GM21825 (cell line): Measurements from ENCODE around the gene CELA2B.
"Not testable (repeated sequence)": the region's sequence is repeated elsewhere in the genome, so short reads cannot be mapped to it uniquely, and the experiment has no call there.

Experiments used
- ATAC-seq: cut with Tn5 transposase; IDR thresholded peaks from one replicate; pipeline ENCODE4 v1.9.1; 2021; ENCODE audit warnings: mild to moderate bottlenecking, moderate library complexity; ENCODE audit not compliant: unreplicated experiment

Gene CELA2B

DNA sequence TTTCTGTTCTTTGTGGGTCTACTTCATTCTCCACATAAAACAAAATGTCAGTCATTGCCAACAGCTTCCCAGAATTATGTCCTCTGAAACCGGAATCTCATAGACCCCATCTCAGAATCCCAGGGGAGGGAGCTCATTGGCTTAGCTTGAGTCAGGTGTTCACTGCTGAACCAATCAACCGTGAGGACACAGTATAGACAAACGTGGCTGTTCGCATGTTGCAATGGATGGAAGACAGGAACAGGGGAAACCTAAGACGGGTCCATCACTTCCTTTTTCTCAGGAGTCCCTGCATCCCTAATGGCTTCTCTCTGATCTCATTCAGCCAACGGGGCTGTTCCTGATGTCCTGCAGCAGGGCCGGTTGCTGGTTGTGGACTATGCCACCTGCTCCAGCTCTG is 10.2 kb upstream of the CELA2B start:
- no peak for ATAC-seq

DNA sequence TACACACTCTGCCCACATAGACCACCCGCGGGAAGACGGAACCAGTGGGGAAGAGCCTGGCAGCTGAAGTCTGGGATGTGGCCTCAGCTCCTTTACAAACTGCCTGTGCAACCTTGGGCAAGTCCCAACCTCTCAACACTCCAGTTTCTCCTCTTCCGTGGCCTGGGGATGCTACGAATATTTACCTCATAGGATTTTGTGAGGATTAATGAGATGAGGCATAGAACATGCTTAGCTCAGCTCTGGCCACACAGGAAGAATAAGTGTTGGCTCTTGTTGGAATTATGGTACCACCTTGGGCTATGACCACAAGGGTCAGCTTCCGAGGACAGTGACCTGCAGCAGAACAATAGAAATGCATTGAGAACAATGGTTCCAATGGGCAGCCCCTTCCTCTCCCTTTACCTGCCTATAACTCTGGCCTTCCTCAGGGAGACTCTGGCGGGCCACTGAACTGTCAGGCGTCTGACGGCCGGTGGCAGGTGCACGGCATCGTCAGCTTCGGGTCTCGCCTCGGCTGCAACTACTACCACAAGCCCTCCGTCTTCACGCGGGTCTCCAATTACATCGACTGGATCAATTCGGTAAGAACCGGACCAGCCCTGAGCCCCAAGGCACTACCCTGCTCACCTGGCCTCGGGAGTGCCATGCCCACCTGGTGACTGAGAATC is 8.8 kb upstream of the CELA2B start:
- ATAC-seq: not testable (repeated sequence)

DNA sequence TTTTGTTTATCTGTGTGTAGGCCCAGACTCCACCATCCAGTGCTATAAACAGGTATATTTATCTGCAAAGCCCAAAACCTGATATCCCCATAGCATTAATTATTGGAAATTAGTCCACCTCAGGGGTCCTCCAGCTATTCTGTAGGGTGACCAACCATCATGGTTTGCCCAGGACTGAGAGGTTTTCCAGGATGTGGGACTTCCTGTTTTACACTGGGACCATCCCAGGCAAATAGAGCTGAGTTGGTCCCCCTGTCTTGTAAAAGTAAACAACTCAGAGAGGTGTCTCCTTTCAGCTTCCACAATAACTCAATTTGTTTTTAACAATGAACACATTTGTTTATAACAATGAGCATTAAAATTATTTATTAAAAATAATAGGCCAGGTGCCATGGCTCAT is 7.8 kb upstream of the CELA2B start:
- ATAC-seq: no peak

DNA sequence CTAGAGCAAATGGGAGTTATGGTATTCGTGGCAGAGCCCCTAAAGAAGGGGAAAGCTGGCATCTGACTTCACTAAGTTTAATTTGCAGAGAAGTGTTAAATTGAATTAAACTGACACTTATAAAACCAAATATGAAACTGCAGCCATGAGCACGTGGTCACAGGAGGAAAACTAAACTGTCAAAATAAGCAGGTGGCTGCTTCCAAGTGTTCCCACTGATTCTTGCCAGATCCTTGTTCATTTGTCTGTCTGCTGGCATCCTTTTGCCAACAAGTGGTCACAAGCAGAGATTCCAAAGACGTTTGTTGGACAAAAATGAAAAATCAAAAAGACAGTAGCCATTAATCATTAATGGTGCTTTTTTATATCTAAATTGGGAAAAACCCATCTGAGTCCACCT is 6.5 kb upstream of the CELA2B start:
- no peak for ATAC-seq

DNA sequence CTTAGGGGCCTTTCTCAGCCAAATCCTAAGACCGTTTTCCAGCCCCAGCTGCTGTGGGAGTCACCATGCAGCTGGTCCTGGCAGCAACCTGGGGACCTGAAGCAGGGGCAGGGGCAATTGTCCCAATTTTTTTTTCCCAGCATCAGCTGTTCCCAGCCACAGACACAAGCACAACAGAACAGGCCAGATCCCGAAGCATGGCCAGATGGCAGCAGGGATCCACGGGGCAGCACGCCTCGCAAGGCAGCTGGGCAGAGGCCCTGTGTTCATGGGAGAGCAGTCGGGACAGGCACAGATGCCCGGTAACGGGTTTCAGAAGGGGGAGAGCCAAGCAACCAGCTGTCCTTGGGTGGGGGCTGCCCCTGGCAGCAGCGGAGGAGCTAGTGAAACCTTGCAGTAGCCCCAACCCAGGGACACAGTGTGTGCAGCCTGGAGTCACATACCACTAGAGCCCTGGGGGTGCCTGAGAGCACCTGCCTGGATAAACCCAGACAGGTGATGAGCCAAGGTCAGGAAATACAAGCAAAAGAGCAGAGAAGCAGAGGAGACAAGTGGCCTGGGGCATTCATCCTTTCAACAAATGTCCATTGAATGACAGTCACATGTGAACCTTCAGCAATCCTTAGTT is 6.0 kb upstream of the CELA2B start:
- ATAC-seq: not testable (repeated sequence)

DNA sequence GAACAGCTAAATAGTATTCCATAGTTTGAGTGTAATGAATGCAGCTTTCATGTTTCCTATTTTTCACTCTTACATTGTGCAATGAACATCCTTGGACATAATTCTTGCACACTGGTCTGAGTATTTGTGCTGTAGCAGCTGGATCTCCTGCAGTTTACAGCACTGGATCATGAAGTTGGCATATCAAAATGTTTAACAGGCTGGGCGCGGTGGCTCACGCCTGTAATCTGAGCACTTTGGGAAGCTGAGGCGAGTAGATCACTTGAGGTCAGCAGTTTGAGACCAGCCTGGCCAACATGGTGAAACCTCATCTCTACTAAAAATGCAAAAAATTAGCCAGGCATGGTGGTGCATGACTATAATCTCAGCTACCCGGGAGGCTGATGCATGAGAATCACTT is 4.8 kb upstream of the CELA2B start:
- ATAC-seq: not testable (repeated sequence)

DNA sequence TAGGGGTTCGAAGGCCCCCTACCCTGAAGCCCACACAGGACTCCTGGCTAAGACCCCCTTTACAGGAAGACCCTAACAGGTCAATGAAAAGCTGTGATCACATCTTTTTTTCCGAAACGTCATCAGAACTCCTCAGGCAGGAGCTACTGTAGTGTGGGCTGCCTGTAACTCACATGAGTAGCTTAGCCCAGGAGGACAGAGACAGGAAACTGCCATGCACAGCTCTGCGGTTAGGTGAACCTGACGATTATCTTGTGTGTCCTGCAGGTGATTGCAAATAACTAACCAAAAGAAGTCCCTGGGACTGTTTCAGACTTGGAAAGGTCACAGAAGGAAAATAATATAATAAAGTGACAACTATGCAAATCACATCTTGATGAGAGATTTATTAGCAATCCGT is 4.2 kb upstream of the CELA2B start:
- not testable (repeated sequence) for ATAC-seq

DNA sequence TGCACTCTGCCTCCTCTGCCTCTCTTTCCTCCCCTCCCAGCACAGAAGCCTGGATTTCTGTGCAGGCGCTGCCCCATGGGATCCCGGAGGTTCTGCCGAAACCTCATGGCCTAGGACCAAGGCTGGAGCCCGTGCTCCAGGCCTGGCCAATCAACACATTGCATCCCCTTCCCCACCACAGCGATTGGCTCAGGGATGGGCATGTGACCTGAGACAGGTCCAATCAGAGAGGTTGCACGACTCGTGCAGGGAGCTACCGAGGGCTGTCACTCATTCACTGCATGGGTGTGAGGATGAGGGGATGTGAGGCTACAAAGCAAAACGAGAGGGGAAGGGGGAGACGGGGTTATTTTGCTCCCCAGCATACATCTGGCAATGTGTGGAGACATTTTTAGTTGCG is 3.3 kb upstream of the CELA2B start:
- ATAC-seq: no peak

DNA sequence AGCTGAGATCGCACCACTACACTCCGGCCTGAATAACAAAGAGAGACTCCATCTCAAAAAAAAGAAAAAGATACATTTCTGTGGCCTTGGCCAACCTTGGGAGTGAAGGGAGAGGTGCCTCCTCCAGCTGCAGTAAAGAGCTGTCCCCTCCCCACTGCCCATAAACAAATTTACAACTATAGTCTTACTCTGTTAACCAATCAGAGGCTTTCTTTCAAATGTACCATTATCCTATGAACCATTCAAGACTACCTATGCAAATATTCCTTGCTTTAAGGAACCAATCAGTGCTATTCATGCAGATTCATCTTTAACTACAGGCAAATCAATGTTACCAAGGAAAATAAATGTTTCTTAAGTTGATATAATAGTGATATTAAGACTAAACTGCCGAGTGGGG is 1.0 kb downstream of the CELA2B start:
- ATAC-seq: no peak

DNA sequence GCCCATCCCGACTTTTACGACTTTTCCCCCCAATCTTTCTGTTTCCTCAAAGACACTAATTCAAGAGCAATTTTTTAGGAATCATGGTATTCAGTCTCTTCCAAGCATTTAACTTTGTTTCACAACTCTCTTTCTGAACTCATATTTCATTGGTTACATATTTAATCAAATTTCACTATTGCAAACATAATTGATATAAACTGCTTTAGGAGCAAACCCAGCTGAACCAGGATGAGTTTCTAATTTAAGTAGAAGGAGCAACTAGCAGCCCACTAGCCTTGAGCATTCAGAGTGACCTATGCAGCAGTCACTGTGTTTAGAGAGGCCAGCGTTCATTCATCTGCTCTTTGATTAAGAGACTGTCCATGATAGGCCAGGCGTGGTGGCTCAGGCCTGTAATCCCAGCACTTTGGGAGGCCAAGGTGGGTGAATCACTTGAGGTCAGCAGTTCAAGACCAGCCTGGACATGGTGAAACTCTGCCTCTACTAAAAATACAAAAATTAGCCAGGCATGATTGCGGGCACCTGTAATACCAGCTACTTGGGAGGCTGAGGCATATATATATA is 1.8 kb downstream of the CELA2B start:
- no peak for ATAC-seq

DNA sequence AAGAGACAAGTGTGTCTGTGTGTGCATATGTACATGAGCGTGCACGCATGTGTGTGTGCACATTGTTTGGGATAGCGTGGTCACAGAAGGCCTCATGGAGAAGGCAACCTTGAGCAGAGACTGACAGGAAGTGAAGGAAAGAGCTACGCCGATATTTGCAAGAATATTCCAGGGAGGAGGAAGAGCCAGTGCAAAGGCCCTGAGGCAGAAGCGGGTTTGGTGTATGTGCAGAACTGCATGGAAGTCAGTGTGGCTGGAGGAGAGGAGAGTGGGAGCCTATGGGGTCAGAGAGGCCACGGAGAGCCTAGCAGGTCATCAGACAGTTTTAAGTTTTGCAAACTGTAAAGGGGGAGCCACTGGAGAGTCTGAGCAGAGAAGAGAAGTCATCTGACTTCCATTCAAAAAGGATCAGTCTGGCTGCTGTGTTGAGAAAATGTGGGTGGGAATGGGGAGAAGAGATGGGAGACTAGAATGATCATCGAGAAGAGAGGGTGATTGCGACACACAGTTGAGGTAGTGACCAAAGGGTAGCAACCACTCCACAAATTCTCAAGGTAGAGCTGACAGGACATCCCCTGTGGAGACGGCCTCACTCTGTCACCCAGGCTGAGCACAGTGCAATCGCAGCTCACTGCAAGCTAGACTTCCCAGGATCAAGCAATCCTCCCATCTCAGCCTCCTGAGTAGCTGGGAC is 3.9 kb downstream of the CELA2B start:
- no peak for ATAC-seq

DNA sequence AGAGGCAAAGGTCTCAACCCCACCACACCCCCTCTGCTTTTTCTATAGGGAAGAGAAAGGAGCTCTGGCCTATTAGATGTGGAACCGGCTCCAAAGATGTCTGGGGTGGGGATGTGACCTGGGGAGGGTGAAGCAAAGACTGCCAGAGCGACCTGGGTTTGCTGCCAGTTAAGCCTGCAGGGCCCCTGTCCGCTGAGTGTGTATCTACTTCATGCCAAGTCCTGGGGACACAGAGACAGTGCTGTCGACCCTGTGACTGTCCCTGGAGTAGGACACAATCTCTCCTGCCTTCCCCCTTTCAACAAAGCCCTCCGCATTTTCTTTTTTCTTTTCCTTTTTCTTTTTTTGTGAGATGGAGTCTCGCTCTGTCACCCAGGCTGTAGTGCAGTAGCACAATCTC is 6.6 kb downstream of the CELA2B start:
- ATAC-seq: not testable (repeated sequence)

DNA sequence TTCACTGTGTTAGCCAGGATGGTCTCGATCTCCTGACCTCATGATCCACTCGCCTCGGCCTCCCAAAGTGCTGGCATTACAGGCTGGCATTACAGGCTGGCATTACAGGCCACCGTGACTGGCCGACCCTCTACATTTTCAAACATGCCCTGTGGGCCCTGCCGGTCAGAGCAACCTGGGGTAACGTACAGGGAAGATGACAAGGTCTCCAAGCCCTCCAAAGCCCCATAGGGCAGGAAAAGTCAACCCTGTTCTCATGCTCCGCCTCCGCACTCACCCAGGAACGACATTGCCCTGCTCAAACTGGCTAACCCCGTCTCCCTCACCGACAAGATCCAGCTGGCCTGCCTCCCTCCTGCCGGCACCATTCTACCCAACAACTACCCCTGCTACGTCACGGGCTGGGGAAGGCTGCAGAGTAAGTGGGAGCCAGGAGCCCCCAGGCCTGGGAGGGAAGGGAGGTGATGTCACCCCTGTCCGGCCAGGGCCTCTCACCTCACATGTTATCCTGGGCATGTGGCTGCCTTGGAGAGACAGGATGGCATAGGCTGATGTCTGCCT is 7.2 kb downstream of the CELA2B start:
- ATAC-seq: not testable (repeated sequence)

DNA sequence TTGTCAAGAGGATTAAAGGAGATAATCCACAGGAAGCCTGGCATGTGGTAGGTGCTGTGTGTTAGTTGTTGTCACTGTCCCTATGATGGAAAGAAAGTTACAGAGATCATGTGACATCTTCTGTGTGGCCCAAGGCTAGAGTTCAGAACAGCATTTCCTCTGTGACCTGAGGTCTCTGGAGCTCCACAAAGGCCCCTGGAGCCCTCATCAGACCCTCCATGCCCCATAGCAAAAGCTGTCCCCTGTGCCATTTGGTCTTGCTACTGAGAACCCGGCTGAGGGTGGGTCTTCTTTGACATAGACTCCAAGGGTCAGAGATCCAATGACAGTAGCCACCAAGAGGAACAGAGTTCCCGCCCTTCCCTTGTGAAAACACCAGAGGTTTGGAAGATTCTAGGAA is 8.1 kb downstream of the CELA2B start:
- ATAC-seq: no peak

DNA sequence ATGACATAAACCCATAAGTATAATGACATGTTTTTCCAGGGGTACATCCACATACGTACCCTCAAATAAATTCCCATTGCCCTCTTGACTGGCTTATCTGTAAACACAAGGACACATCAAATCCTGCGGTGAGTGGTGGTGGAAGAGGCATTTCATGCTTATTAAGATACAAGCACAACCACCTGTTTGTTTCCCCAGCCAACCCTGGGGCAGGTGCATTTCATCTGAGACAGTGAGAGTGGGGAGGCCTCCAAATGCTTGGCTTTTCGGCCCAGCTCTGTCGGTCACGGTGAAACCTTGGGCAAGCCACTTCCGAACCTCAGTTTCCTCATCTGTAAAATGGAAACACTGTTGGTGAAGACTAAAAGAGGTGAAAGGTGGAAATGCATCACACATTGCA is 8.5 kb downstream of the CELA2B start:
- not testable (repeated sequence) for ATAC-seq

DNA sequence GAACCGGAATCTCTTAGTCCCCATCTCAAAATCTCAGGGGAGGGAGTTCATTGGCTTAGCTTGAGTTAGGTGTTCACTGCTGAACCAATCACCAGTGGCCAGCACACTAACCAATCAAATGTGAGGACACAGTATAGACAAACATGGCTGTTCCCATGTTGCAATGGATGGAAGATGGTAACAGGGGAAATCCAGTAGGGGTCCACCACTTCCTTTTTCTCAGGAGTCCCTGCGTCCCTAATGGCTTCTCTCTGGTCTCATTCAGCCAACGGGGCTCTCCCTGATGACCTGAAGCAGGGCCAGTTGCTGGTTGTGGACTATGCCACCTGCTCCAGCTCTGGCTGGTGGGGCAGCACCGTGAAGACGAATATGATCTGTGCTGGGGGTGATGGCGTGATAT is 9.7 kb downstream of the CELA2B start:
- no peak for ATAC-seq

DNA sequence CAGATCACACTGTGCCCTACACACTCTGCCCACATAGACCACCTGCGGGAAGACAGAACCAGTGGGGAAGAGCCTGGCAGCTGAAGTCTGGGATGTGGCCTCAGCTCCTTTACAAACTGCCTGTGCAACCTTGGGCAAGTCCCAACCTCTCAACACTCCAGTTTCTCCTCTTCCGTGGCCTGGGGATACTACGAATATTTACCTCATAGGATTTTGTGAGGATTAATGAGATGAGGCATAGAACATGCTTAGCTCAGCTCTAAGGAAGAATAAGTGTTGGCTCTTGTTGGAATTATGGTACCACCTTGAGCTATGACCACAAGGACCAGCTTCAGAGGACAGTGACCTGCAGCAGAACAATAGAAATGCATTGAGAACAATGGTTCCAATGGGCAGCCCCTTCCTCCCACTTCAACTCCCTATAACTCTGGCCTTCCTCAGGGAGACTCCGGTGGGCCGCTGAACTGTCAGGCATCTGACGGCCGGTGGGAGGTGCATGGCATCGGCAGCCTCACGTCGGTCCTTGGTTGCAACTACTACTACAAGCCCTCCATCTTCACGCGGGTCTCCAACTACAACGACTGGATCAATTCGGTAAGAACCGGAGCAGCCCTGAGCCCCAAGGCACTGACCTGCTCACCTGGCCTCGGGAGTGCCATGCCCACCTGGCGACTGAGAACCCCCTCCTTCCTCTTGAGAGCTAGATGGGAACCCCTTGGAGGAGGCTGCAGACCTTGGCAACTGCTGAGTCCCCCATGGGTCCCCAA is 11.1 kb downstream of the CELA2B start:
- not testable (repeated sequence) for ATAC-seq

DNA sequence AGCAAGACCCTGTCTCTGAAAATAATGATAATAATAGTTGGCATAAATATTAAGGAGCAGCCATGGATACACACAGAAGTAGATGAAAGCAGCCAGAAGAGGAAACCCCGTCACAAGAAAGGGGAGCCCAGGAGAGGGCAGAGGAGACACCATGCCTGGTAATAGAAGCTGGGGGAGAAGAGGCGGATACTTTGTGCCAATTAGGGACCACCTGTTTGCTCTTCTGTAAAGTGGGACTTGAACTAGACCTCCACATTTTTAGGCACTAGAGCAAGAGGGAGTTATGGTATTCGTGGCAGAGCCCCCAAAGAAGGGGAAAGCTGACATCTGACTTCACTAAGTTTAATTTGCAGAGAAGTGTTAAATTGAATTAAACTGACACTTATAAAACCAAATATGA is 12.5 kb downstream of the CELA2B start:
- ATAC-seq: no peak

DNA sequence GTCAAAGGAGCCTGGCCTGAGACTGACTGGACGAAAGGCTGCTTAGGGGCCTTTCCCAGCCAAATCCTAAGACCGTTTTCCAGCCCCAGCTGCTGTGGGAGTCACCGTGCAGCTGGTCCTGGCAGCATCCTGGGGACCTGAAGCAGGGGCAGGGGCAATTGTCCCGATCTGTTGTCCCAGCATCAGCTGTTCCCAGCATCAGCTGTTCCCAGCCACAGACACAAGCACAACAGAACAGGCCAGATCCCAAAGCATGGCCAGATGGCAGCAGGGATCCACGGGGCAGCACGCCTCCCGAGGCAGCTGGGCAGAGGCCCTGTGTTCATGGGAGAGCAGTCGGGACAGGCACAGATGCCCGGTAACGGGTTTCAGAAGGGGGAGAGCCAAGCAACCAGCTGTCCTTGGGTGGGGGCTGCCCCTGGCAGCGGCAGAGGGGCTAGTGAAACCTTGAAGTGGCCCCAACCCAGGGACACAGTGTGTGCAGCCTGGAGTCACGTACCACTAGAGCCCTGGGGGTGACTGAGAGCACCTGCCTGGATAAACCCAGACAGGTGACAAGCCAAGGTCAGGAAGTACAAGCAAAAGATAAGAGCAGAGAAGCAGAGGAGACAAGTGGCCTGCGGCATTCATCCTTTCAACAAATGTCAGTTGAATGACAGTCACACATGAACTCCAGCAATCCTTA is 13.3 kb downstream of the CELA2B start:
- ATAC-seq: no peak

DNA sequence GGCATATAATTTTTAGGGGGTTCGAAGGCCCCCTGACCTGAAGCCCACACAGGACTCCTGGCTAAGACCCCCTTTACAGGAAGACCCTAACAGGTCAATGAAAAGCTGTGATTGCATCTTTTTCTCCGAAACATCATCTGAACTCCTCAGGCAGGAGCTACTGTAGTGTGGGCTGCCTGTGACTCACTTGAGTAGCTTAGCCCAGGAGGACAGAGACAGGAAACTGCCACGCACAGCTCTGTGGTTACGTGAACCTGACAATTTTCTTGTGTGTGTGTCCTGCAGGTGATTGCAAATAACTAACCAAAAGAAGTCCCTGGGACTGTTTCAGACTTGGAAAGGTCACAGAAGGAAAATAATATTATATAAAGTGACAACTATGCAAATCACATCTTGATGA is 15.1 kb downstream of the CELA2B start:
- not testable (repeated sequence) for ATAC-seq
